ENCODE results near the gene ZMIZ1.

The ZMIZ1 gene

GRCh38 chr10:79087721-79088120 lies 19.0 kb downstream of the ZMIZ1 start:
- no CpG with 5 or more reads among the region's 6 CpGs for WGBS (ENCODE audit: extremely low coverage, insufficient coverage, insufficient read length)
- Histone ChIP-seq H2BK120ac (ENCODE audit: insufficient read depth, low read length, poor library complexity) (no peak overlapping the region), H3K27me3 (ENCODE audit: insufficient read depth, low read length) (no peaks in the 10 kb centered on the region), H3K23ac (ENCODE audit: low read length) (no peak overlapping the region), H3K79me2 (ENCODE audit: control insufficient read depth, insufficient read depth, low read length, poor library complexity) (peaks cover 60% of the 10 kb centered on the region), H4K12ac (ENCODE audit: low read depth, low read length) (no peak overlapping the region), H3K4me1 (ENCODE audit: control insufficient read depth in 1 of 2, insufficient read depth in 2 of 2, low read length in 2 of 2) (peaks cover 18 to 23% of the 10 kb centered on the region in 2 experiments), H3K36me3 (ENCODE audit: control insufficient read depth in 1 of 2, insufficient read depth in 2 of 2, low read length in 2 of 2) (peaks cover 17 to 29% of the 10 kb centered on the region in 2 experiments), H3K9me3 (ENCODE audit: insufficient read depth, low read depth, low read length) (no peaks in the 10 kb centered on the region), H2BK12ac (ENCODE audit: low read length) (no peak overlapping the region), H3K18ac (ENCODE audit: low read length) (no peak overlapping the region), H2AK5ac (ENCODE audit: low read length) (no peak overlapping the region), H2AFZ (ENCODE audit: insufficient read depth, low read length, poor library complexity) (no peak overlapping the region), H3K4me2 (ENCODE audit: low read length) (no peak overlapping the region), H4K91ac (ENCODE audit: low read depth, low read length) (no peak overlapping the region), H3K9ac (ENCODE audit: low read length) (no peak overlapping the region), H3K4ac (ENCODE audit: low read depth, low read length) (peak overlapping the region; percentile 6), H3K4me3 (ENCODE audit: low read depth, low read length) (no peak overlapping the region), H4K8ac (ENCODE audit: low read depth, low read length) (no peak overlapping the region), H3K79me1 (ENCODE audit: low read length) (peaks cover 2% of the 10 kb centered on the region), H3K27ac (ENCODE audit: low read depth, low read length) (no peak overlapping the region), H2BK5ac (ENCODE audit: low read depth, low read length, poor library complexity) (no peak overlapping the region), H3K14ac (ENCODE audit: low read length) (no peak overlapping the region)
- no peak for DNase-seq

GRCh38 chr10:79088176-79088575 lies 19.4 kb downstream of the ZMIZ1 start:
- peak overlapping the region; percentile 6 for H3K4ac ChIP-seq (ENCODE audit: low read depth, low read length)
- H3K18ac ChIP-seq (ENCODE audit: low read length) = no peak overlapping the region
- peaks cover 1% of the 10 kb centered on the region for H3K79me1 ChIP-seq (ENCODE audit: low read length)
- H2BK5ac ChIP-seq (ENCODE audit: low read depth, low read length, poor library complexity) = no peak overlapping the region
- no peak overlapping the region for H3K27ac ChIP-seq (ENCODE audit: low read depth, low read length)
- no peak for DNase-seq
- H3K27me3 ChIP-seq (ENCODE audit: insufficient read depth, low read length) = no peaks in the 10 kb centered on the region
- H3K14ac ChIP-seq (ENCODE audit: low read length) = no peak overlapping the region
- H3K9ac ChIP-seq (ENCODE audit: low read length) = no peak overlapping the region
- no peak overlapping the region for H3K23ac ChIP-seq (ENCODE audit: low read length)
- no peak overlapping the region for H4K91ac ChIP-seq (ENCODE audit: low read depth, low read length)
- no peak overlapping the region for H4K12ac ChIP-seq (ENCODE audit: low read depth, low read length)
- H2AFZ ChIP-seq (ENCODE audit: insufficient read depth, low read length, poor library complexity) = peak overlapping the region; percentile 30
- peaks cover 13 to 19% of the 10 kb centered on the region in 2 experiments for H3K4me1 ChIP-seq (ENCODE audit: control insufficient read depth in 1 of 2, insufficient read depth in 2 of 2, low read length in 2 of 2)
- no peaks in the 10 kb centered on the region for H3K9me3 ChIP-seq (ENCODE audit: insufficient read depth, low read depth, low read length)
- no CpG with 5 or more reads among the region's 8 CpGs for WGBS (ENCODE audit: extremely low coverage, insufficient coverage, insufficient read length)
- peaks cover 17 to 29% of the 10 kb centered on the region in 2 experiments for H3K36me3 ChIP-seq (ENCODE audit: control insufficient read depth in 1 of 2, insufficient read depth in 2 of 2, low read length in 2 of 2)
- H4K8ac ChIP-seq (ENCODE audit: low read depth, low read length) = no peak overlapping the region
- no peak overlapping the region for H2BK120ac ChIP-seq (ENCODE audit: insufficient read depth, low read length, poor library complexity)
- H3K79me2 ChIP-seq (ENCODE audit: control insufficient read depth, insufficient read depth, low read length, poor library complexity) = peaks cover 57% of the 10 kb centered on the region
- no peak overlapping the region for H2BK12ac ChIP-seq (ENCODE audit: low read length)
- H3K4me2 ChIP-seq (ENCODE audit: low read length) = no peak overlapping the region
- no peak overlapping the region for H3K4me3 ChIP-seq (ENCODE audit: low read depth, low read length)
- H2AK5ac ChIP-seq (ENCODE audit: low read length) = no peak overlapping the region

GRCh38 chr10:79088613-79089355 lies 20.0 kb downstream of the ZMIZ1 start:
- Histone ChIP-seq H2BK12ac (ENCODE audit: low read length) (no peak overlapping the region), H3K18ac (ENCODE audit: low read length) (no peak overlapping the region), H3K4ac (ENCODE audit: low read depth, low read length) (peak overlapping the region; percentile 6), H3K27ac (ENCODE audit: low read depth, low read length) (no peak overlapping the region), H3K4me2 (ENCODE audit: low read length) (no peak overlapping the region), H4K12ac (ENCODE audit: low read depth, low read length) (no peak overlapping the region), H3K9ac (ENCODE audit: low read length) (no peak overlapping the region), H2AFZ (ENCODE audit: insufficient read depth, low read length, poor library complexity) (no peak overlapping the region), H2BK5ac (ENCODE audit: low read depth, low read length, poor library complexity) (no peak overlapping the region), H3K27me3 (ENCODE audit: insufficient read depth, low read length) (no peaks in the 10 kb centered on the region), H2AK5ac (ENCODE audit: low read length) (no peak overlapping the region), H4K8ac (ENCODE audit: low read depth, low read length) (no peak overlapping the region), H4K91ac (ENCODE audit: low read depth, low read length) (no peak overlapping the region), H3K79me2 (ENCODE audit: control insufficient read depth, insufficient read depth, low read length, poor library complexity) (peaks cover 54% of the 10 kb centered on the region), H3K9me3 (ENCODE audit: insufficient read depth, low read depth, low read length) (no peaks in the 10 kb centered on the region), H3K4me3 (ENCODE audit: low read depth, low read length) (no peak overlapping the region), H3K4me1 (ENCODE audit: control insufficient read depth in 1 of 2, insufficient read depth in 2 of 2, low read length in 2 of 2) (peaks cover 7 to 16% of the 10 kb centered on the region in 2 experiments), H3K23ac (ENCODE audit: low read length) (no peak overlapping the region), H3K79me1 (ENCODE audit: low read length) (no peaks in the 10 kb centered on the region), H3K36me3 (ENCODE audit: control insufficient read depth in 1 of 2, insufficient read depth in 2 of 2, low read length in 2 of 2) (peaks cover 17 to 29% of the 10 kb centered on the region in 2 experiments), H2BK120ac (ENCODE audit: insufficient read depth, low read length, poor library complexity) (no peak overlapping the region), H3K14ac (ENCODE audit: low read length) (no peak overlapping the region)
- DNase-seq = no peak
- WGBS (ENCODE audit: extremely low coverage, insufficient coverage, insufficient read length) = no CpG with 5 or more reads among the region's 15 CpGs

- Histone ChIP-seq H3K18ac (ENCODE audit: low read length) (no peak overlapping the region), H2BK12ac (ENCODE audit: low read length) (no peak overlapping the region), H3K4ac (ENCODE audit: low read depth, low read length) (peak overlapping the region; percentile 6), H4K91ac (ENCODE audit: low read depth, low read length) (no peak overlapping the region), H4K8ac (ENCODE audit: low read depth, low read length) (no peak overlapping the region), H3K79me2 (ENCODE audit: control insufficient read depth, insufficient read depth, low read length, poor library complexity) (peaks cover 50% of the 10 kb centered on the region), H3K4me3 (ENCODE audit: low read depth, low read length) (no peak overlapping the region), H3K79me1 (ENCODE audit: low read length) (no peaks in the 10 kb centered on the region), H3K36me3 (ENCODE audit: control insufficient read depth in 1 of 2, insufficient read depth in 2 of 2, low read length in 2 of 2) (peaks cover 17 to 29% of the 10 kb centered on the region in 2 experiments), H3K4me1 (ENCODE audit: control insufficient read depth in 1 of 2, insufficient read depth in 2 of 2, low read length in 2 of 2) (peaks cover 4 to 14% of the 10 kb centered on the region in 2 experiments), H3K23ac (ENCODE audit: low read length) (no peak overlapping the region), H3K9ac (ENCODE audit: low read length) (no peak overlapping the region), H3K27me3 (ENCODE audit: insufficient read depth, low read length) (no peaks in the 10 kb centered on the region), H3K27ac (ENCODE audit: low read depth, low read length) (no peak overlapping the region), H2BK120ac (ENCODE audit: insufficient read depth, low read length, poor library complexity) (no peak overlapping the region), H3K9me3 (ENCODE audit: insufficient read depth, low read depth, low read length) (no peaks in the 10 kb centered on the region), H2BK5ac (ENCODE audit: low read depth, low read length, poor library complexity) (no peak overlapping the region), H4K12ac (ENCODE audit: low read depth, low read length) (no peak overlapping the region), H2AK5ac (ENCODE audit: low read length) (no peak overlapping the region), H3K14ac (ENCODE audit: low read length) (no peak overlapping the region), H2AFZ (ENCODE audit: insufficient read depth, low read length, poor library complexity) (no peak overlapping the region), H3K4me2 (ENCODE audit: low read length) (no peak overlapping the region)
- DNase-seq = no peak
- no CpG with 5 or more reads among the region's 8 CpGs for WGBS (ENCODE audit: extremely low coverage, insufficient coverage, insufficient read length)
These were observed 20.9 kb downstream of the ZMIZ1 start for GRCh38 chr10:79089632-79090031.

Data from trophoblast cell (in vitro differentiated cells and primary cell).